Smooth muscle cell (in vitro differentiated cells): ENCODE measurements around the gene OR7A5. TPM values are rescaled to one million over a fixed set of nuclear protein-coding genes. Genes with fewer than 3 reads are reported as not detected.

Source experiments
- DNase-seq: peaks from one replicate; lab custom pipeline; 2025; ENCODE audit not compliant: unreplicated experiment; lab: John Stamatoyannopoulos, UW
- H2AFZ ChIP-seq: fragments of 200-600 bp; sonication (generic); 2 replicates; pipeline ENCODE4 v1.6.0; 2016; ENCODE audit warnings: antibody characterized with exemption, low read depth, mild to moderate bottlenecking
- H3F3A ChIP-seq: fragments of 200-600 bp; sonication (generic); 2 replicates; pipeline ENCODE4 v1.6.0; 2017; ENCODE audit warnings: antibody characterized with exemption, low read depth
- H3K27ac ChIP-seq: fragments of 200-600 bp; sonication (generic); 2 replicates; pipeline ENCODE4 v1.5.1; 2016; ENCODE audit warnings: low read depth, mild to moderate bottlenecking
- H3K27me3 ChIP-seq: fragments of 200-600 bp; sonication (generic); 2 replicates; pipeline ENCODE4 v1.6.1; 2016; ENCODE audit warnings: low read depth, mild to moderate bottlenecking
- H3K36me3 ChIP-seq: fragments of 200-600 bp; sonication (generic); 2 replicates; pipeline ENCODE4 v1.5.1; 2016; ENCODE audit warnings: low read depth
- H3K4me1 ChIP-seq: fragments of 200-600 bp; sonication (generic); 2 replicates; pipeline ENCODE4 v1.5.1; 2016; ENCODE audit warnings: low read depth
- H3K4me2 ChIP-seq: fragments of 200-600 bp; sonication (generic); 2 replicates; pipeline ENCODE4 v1.6.0; 2016; ENCODE audit warnings: mild to moderate bottlenecking
- H3K4me3 ChIP-seq: fragments of 200-600 bp; sonication (generic); 2 replicates; pipeline ENCODE4 v1.5.1; 2016; ENCODE audit warnings: mild to moderate bottlenecking
- H3K79me2 ChIP-seq: fragments of 200-600 bp; sonication (generic); 2 replicates; pipeline ENCODE4 v1.6.0; 2016; ENCODE audit warnings: low read depth, mild to moderate bottlenecking
- H3K9ac ChIP-seq: fragments of 200-600 bp; sonication (generic); 2 replicates; pipeline ENCODE4 v1.6.0; 2016; ENCODE audit warnings: low read depth
- H3K9me3 ChIP-seq: fragments of 200-600 bp; sonication (generic); replicated peaks from 2 replicates; pipeline ENCODE4 v1.5.1; 2016; ENCODE audit warnings: low read depth
- H4K20me1 ChIP-seq: fragments of 200-600 bp; sonication (generic); 2 replicates; pipeline ENCODE4 v1.6.0; 2016; ENCODE audit warnings: low read depth
- WGBS: methylation state at CpG from one replicate; pipeline ENCODE4 v1.1.7; 2016; ENCODE audit warnings: low lambda C conversion rate; 5-methylcytosine and 5-hydroxymethylcytosine counted together
- polyA plus RNA-seq: library from polyadenylated mRNA; unstranded; fragments of >200 nt; fragmentation: Nextera tagmentation; extraction: Ambion mirVana; gene quantifications from 2 replicates; pipeline ENCODE4 v1.2.1, GENCODE V29; 2016
- total RNA-seq: library from RNA; depleted of rRNA; stranded (reverse); fragments of >200 nt; gene quantifications from 2 replicates; pipeline ENCODE4 v1.2.3, GENCODE V29; 2014
- TF ChIP-seq, protein P1 (sequence below): fragments of 200-600 bp; sonication (generic); IDR thresholded peaks from 2 replicates; pipeline ENCODE4 v1.5.1; 2017; ENCODE audit warnings: borderline replicate concordance, mild to moderate bottlenecking, antibody characterized with exemption; ENCODE audit not compliant: insufficient read depth, poor library complexity, severe bottlenecking

The OR7A5 gene
- total RNA-seq (not detected in 2 replicates), polyA plus RNA-seq (not detected in 2 replicates)

DNA sequence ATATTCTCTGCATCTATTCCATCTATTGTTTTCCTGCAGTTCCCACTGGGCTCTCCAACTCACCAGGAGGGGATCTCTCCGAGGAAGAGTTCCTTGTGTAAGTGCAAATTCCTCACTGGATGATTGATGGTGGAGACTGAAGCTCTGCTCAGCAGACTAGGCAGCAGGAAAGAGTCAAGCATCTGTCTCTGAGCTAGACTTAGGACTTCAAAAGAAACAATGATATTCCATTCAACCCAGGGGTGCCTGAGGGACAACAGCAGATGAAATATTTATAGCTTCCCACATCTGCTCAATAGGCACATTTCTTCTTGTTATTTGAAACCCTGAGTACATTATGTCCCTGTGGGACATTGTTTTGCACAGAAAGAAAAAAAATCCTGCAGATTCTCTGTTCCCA lies at the start of gene OR7A5, which contains the start of gene OR7C1:
OR7A5 (minus strand) TSS at position 175 of the 400 bp plus-strand sequence. CDS start 6,944 bp downstream, outside the sequence.
OR7C1 (minus strand) TSS at position 175 of the 400 bp plus-strand sequence. CDS start 35,049 bp downstream, outside the sequence.
- Histone ChIP-seq H3K36me3 (no peaks in the 10 kb centered on the region), H3K9ac (no peak within 1 kb of the TSS), H2AFZ (no peak within 1 kb of the TSS), H3K9me3 (peaks cover 3% of the 10 kb centered on the region), H3F3A (no peaks in the 10 kb centered on the region), H3K4me3 (no peak within 1 kb of the TSS), H3K27ac (no peak within 1 kb of the TSS), H3K4me2 (no peak within 1 kb of the TSS), H3K27me3 (no peaks in the 10 kb centered on the region), H3K4me1 (no peaks in the 10 kb centered on the region), H3K79me2 (no peaks in the 10 kb centered on the region), H4K20me1 (no peaks in the 10 kb centered on the region)
- no peak for DNase-seq
- 69% methylated on average over 1 of the region's 1 CpG for WGBS
- TF ChIP-seq, protein P1, sequence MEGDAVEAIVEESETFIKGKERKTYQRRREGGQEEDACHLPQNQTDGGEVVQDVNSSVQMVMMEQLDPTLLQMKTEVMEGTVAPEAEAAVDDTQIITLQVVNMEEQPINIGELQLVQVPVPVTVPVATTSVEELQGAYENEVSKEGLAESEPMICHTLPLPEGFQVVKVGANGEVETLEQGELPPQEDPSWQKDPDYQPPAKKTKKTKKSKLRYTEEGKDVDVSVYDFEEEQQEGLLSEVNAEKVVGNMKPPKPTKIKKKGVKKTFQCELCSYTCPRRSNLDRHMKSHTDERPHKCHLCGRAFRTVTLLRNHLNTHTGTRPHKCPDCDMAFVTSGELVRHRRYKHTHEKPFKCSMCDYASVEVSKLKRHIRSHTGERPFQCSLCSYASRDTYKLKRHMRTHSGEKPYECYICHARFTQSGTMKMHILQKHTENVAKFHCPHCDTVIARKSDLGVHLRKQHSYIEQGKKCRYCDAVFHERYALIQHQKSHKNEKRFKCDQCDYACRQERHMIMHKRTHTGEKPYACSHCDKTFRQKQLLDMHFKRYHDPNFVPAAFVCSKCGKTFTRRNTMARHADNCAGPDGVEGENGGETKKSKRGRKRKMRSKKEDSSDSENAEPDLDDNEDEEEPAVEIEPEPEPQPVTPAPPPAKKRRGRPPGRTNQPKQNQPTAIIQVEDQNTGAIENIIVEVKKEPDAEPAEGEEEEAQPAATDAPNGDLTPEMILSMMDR = no peak

DNA sequence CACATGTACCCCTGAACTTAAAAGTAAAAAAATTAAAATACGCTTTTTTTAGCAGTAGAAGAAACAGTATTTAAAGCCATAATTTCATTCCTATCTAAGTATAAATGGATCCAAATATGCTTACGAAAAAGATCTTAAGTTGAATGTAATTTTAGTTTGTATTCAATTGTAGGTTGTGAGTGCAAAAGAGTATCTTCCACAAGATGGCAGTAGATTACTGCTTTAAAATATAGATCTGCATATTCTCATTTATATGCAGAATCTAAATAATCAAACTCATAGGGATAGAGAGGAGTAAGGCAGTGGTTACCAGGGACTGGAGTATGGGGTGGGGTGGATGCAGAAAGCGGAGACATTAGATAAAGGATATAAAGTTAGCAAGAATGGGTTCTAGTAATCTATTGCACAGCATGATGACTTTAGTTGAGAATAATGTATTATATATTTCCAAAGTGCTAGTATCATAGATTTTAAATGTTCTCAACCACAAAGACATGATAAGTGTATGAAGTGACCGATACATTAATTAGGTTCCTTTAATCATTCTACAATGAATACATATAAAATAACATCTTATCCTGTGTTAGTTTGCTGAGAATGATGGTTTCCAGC lies 36.7 kb upstream of the OR7A5 start:
- Histone ChIP-seq H3K79me2 (no peaks in the 10 kb centered on the region), H2AFZ (no peak overlapping the region), H3F3A (no peaks in the 10 kb centered on the region), H3K27me3 (no peaks in the 10 kb centered on the region), H4K20me1 (no peaks in the 10 kb centered on the region), H3K4me1 (no peaks in the 10 kb centered on the region), H3K9me3 (no peaks in the 10 kb centered on the region), H3K4me3 (no peak overlapping the region), H3K4me2 (no peak overlapping the region), H3K36me3 (no peaks in the 10 kb centered on the region), H3K9ac (no peak overlapping the region), H3K27ac (no peak overlapping the region)
- DNase-seq = no peak
- 82% methylated on average over 4 of the region's 4 CpGs for WGBS
- TF ChIP-seq, protein P1 = peak; percentile 29

DNA sequence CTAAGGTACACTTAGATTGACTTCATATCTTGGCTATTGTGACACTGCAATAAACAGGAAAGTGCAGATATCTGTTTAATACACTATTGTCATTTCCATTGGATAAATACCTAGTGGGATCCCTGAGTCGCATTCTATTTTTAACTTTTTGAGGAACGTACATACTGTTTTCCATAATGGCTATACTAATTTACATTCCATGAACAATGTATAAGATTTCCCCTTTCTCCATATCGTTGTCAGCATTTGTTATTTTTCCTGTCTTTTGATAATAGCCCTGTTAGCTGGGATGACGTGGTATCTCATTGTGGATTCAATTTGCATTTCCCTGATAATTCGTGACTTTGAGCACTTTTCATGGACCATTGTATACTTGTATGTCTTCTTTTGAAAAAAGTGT lies 33.5 kb upstream of the OR7A5 start:
- Histone ChIP-seq H3K27me3 (no peaks in the 10 kb centered on the region), H3K4me2 (no peak overlapping the region), H3K36me3 (no peaks in the 10 kb centered on the region), H3K4me1 (no peaks in the 10 kb centered on the region), H3K27ac (no peak overlapping the region), H3K9me3 (no peaks in the 10 kb centered on the region), H3K79me2 (no peaks in the 10 kb centered on the region), H2AFZ (no peak overlapping the region), H4K20me1 (no peaks in the 10 kb centered on the region), H3K9ac (no peak overlapping the region), H3K4me3 (no peak overlapping the region), H3F3A (no peaks in the 10 kb centered on the region)
- TF ChIP-seq, protein P1 = no peak
- DNase-seq = no peak
- WGBS = 60% methylated on average over 5 of the region's 5 CpGs

DNA sequence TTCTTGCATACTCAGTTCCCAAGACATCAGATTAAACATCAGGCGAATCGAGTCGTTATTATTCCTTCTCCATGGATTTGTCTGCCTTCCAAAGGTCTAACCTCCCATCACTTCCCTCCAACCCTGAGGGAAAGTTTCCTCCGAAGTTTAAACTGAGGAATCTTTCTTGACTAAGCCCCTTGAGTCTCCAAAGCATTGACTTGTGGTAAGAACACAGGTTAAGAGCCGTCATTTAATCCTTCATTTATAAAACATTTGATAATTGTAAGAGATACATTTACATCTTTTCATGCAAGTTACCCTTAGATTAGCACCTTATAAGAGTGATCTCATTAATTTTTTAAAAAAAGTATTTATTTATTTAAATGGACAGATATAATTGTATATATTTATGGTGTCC lies 13.8 kb upstream of the OR7A5 start, which contains the start of gene OR7A10:
OR7A10 (minus strand) TSS at position 101 of the 400 bp plus-strand sequence. CDS start 7,045 bp downstream, outside the sequence.
- Histone ChIP-seq H3K79me2 (no peaks in the 10 kb centered on the region), H2AFZ (no peak within 1 kb of the TSS), H3F3A (no peaks in the 10 kb centered on the region), H3K4me2 (no peak within 1 kb of the TSS), H3K27ac (no peak within 1 kb of the TSS), H3K9ac (no peak within 1 kb of the TSS), H3K9me3 (peaks cover 6% of the 10 kb centered on the region), H3K27me3 (no peaks in the 10 kb centered on the region), H3K4me1 (no peaks in the 10 kb centered on the region), H3K36me3 (no peaks in the 10 kb centered on the region), H3K4me3 (no peak within 1 kb of the TSS), H4K20me1 (no peaks in the 10 kb centered on the region)
- no peak for DNase-seq
- TF ChIP-seq, protein P1 = no peak
- WGBS = 80% methylated on average over 5 of the region's 5 CpGs
